Forelimb muscle (tissue), 1 donor: ENCODE data around the gene C14orf39. TPM values are rescaled to one million over a fixed set of nuclear protein-coding genes. Genes with fewer than 3 reads are reported as not detected.

Source experiments
- DNase-seq: peaks from one replicate; pipeline ENCODE4 v3.0.0-alpha.2; 2013; ENCODE audit warnings: low read depth
- polyA plus RNA-seq: library from polyadenylated mRNA; unstranded; fragments of 120-200 nt; gene quantifications from one replicate; pipeline ENCODE4 v1.2.1, GENCODE V29; 2013; ENCODE audit not compliant: insufficient read length

Gene C14orf39
- 1.8 TPM for polyA plus RNA-seq

GRCh38 chr14:60485598-60486251, at the start of gene C14orf39:
TSS of gene C14orf39 (minus strand) at chr14:60486063. CDS start at chr14:60485078, 985 bp downstream.
- DNase-seq: no peak

- no peak for DNase-seq
Measured at GRCh38 chr14:60532442-60532841, 46.6 kb upstream of the C14orf39 start.

- no peak for DNase-seq
Measured at GRCh38 chr14:60515511-60516289, 29.8 kb upstream of the C14orf39 start.

- DNase-seq: no peak
Measured at GRCh38 chr14:60514741-60515491, 29.1 kb upstream of the C14orf39 start.

- DNase-seq: no peak
Measured at GRCh38 chr14:60514378-60514740, 28.5 kb upstream of the C14orf39 start.

GRCh38 chr14:60512973-60513571, 27.2 kb upstream of the C14orf39 start:
- no peak for DNase-seq

- no peak for DNase-seq
Measured at GRCh38 chr14:60512126-60512525, 26.3 kb upstream of the C14orf39 start.

GRCh38 chr14:60510951-60511599, 25.2 kb upstream of the C14orf39 start:
- no peak for DNase-seq

- no peak for DNase-seq
Measured at GRCh38 chr14:60510254-60510950, 24.5 kb upstream of the C14orf39 start.

- no peak for DNase-seq
Measured at GRCh38 chr14:60509438-60510253, 23.8 kb upstream of the C14orf39 start.

GRCh38 chr14:60508707-60509437, 23.0 kb upstream of the C14orf39 start, which contains the start of gene SIX6:
TSS of gene SIX6 (plus strand) at chr14:60509146. CDS start at chr14:60509399, 253 bp downstream.
- no peak for DNase-seq

GRCh38 chr14:60508363-60508706, 22.5 kb upstream of the C14orf39 start:
- no peak for DNase-seq

- no peak for DNase-seq
Measured at GRCh38 chr14:60506985-60507829, 21.3 kb upstream of the C14orf39 start.

- no peak for DNase-seq
Measured at GRCh38 chr14:60506462-60506984, 20.7 kb upstream of the C14orf39 start.

GRCh38 chr14:60506010-60506409, 20.1 kb upstream of the C14orf39 start:
- DNase-seq: no peak

- DNase-seq: no peak
Measured at GRCh38 chr14:60505448-60505847, 19.6 kb upstream of the C14orf39 start.

GRCh38 chr14:60502541-60502940, 16.7 kb upstream of the C14orf39 start:
- no peak for DNase-seq

GRCh38 chr14:60495946-60496345, 10.1 kb upstream of the C14orf39 start:
- DNase-seq: no peak
